HK-2 (cell line): ENCODE measurements around the gene PARD3.
"Not testable (repeated sequence)": the region's sequence is repeated elsewhere in the genome, so short reads cannot be mapped to it uniquely, and the experiment has no call there.

Experiments used
- DNase-seq: peaks from one replicate; pipeline ENCODE4 v3.0.0-alpha.2; 2018; ENCODE audit not compliant: unreplicated experiment

Gene PARD3

DNA sequence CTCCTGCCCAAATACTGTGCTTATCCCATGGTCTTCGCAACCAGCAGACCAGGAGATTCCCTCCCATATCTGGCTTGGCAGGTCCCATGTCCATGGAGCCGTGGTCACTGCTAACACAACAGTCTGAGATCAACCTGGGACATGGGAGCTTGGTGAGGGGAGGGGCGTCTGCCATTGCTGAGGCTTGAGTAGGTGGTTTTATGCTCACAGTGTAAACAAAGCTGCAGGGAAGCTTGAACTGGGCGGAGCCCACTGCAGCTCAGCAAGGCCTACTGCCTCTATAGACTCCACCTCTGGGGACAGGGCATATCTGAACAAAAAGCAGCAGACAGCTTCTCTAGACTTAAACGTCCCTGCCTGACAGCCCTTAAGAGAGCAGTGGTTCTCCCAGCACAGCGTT is 747.4 kb downstream of the PARD3 start:
- DNase-seq, result not testable (repeated sequence)

DNA sequence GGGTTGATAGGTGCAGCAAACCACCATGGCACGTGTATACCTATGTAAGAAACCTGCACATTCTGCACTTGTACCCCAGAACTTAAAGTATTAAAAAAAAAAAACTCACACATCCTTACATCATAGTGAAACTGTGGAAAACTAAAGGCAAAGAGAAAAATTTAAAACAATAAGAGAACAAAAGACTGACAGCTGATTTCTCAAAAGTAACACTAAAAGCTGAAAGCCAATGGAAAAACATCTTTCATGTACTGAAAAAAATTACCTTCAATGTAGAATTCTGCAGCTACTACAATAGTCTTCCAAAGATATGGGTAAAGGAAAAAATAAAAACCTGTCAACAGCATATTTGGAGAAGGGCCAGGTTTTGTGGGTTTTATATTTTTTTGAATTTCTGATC is 751.5 kb downstream of the PARD3 start:
- no peak for DNase-seq

GRCh38 chr10:34061841-34062240 is 753.3 kb downstream of the PARD3 start:
- no peak for DNase-seq
